GM18951 (cell line): Measurements from ENCODE around the gene C11orf98.
"Not testable (repeated sequence)": the region's sequence is repeated elsewhere in the genome, so short reads cannot be mapped to it uniquely, and the experiment has no call there.

Source experiments
- POLR2A ChIP-seq: IDR thresholded peaks from 4 replicates; pipeline ENCODE4 v1.6.1; 2011; ENCODE audit warnings: mild to moderate bottlenecking; ENCODE audit not compliant: insufficient read length, insufficient read depth; ENCODE audit errors: extremely low read depth
- in situ Hi-C: fragments of 300-500 bp; cut with MboI; formaldehyde crosslinking; loops from one replicate; pipeline ENCODE4 v1.12.0; 2022; ENCODE audit warnings: low sequenced_read_pairs, mixed read lengths, inconsistent platforms; ENCODE audit not compliant: unreplicated experiment

C11orf98 gene

DNA sequence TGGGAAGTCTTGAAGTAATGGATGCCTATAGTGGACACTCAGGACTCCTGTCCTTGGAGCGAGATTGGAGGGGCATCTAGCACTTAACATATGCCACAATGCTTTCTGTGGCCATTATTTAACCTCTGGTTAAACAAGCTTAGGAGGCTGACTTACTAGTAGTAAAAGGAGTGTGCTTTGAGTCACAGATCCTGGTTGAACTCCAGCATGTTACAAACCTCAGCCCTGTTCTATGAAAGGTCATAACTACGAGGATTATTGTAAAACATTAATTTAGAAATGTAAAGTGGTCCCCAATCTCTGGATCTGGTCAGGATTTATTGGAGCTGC lies 8.2 kb upstream of the C11orf98 start:
- in situ Hi-C loops: no loop called here

DNA sequence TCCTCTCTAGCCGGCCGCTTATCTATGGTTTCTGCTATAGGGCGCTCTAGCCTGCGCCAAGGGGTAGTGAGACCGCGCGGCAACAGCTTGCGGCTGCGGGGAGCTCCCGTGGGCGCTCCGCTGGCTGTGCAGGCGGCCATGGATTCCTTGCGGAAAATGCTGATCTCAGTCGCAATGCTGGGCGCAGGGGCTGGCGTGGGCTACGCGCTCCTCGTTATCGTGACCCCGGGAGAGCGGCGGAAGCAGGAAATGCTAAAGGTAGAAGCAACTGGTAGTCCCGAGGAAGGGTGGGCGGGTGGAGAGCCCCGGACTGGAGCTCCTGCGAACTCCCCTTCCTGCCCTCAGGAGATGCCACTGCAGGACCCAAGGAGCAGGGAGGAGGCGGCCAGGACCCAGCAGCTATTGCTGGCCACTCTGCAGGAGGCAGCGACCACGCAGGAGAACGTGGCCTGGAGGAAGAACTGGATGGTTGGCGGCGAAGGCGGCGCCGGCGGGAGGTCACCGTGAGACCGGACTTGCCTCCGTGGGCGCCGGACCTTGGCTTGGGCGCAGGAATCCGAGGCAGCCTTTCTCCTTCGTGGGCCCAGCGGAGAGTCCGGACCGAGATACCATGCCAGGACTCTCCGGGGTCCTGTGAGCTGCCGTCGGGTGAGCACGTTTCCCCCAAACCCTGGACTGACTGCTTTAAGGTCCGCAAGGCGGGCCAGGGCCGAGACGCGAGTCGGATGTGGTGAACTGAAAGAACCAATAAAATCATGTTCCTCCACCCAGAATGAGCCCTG lies 6.8 kb upstream of the C11orf98 start, which contains the start of the genes LBHD1 and UQCC3:
TSS of gene LBHD1 (minus strand) at position 660 of the 782 bp plus-strand sequence. CDS start 2,236 bp downstream, outside the sequence.
TSS of gene UQCC3 (plus strand) at position 66 of the 782 bp plus-strand sequence. CDS start at position 139, 73 bp downstream.
- TF ChIP-seq POLR2A: peak; percentile 68

More for the DNA sequence above, 8.2 kb upstream of the C11orf98 start:
- TF ChIP-seq POLR2A: no peak

GRCh38 chr11:62671236-62671607 lies 6.2 kb upstream of the C11orf98 start:
- in situ Hi-C loops: no loop called here
- TF ChIP-seq POLR2A: no peak

More for the DNA sequence above, 6.8 kb upstream of the C11orf98 start, which contains the start of the genes LBHD1 and UQCC3:
- in situ Hi-C loops: no loop called here

DNA sequence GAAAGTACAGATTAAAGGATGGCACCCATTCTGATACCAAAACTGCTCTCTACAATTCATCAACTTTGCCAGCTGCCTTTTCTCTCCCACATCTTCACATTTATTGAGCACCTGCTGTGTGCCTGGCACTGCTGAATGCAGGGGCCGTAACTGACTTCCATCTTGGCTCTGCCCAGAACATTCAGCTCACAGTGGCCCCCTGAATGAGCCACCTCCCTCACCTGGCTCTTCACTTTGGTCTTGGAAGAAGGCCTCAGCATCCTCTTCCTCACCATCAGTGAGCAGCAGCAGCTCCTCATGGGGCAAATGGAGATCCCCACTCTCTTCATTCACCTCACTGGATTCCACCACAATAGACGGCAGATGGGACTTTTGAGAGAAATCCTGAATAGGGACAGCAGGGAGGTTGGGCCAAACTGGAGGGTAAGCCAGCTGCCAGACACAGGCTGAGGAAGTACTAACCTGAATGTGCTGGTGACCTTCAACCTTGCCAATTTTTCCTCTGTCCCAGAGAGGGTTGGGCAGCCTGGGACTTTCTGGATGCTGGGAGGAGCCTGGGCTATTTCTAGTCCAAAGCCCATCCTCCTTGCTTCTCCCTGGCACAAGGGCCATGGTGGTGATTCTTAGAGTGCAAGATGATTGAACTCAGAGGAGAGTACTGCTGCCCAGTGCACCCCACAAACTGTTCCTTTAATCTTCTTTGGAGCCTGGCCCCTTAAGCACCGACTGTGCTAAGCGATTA lies 4.6 kb upstream of the C11orf98 start:
- no peak for TF ChIP-seq POLR2A
- in situ Hi-C loops: no loop called here

DNA sequence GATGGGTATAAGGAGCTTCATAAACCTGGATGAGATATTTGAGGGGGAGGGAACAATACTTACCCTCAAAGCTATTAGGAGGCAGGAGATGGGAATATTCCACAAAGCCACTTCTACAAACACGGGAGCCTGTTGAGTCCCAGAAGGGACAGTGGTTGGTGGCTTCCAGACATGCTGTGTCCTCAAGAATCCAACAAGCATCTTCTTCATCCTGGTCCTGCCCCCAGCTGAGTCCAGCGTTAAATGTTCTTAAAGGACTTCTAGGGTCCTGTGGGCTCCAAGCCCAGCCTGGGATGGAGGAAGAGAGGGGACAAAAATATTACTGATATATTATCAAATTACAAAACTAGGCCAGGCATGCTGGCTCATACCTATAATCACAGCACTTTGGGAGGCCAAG lies 2.5 kb upstream of the C11orf98 start:
- in situ Hi-C loops: no loop called here
- no peak for TF ChIP-seq POLR2A

DNA sequence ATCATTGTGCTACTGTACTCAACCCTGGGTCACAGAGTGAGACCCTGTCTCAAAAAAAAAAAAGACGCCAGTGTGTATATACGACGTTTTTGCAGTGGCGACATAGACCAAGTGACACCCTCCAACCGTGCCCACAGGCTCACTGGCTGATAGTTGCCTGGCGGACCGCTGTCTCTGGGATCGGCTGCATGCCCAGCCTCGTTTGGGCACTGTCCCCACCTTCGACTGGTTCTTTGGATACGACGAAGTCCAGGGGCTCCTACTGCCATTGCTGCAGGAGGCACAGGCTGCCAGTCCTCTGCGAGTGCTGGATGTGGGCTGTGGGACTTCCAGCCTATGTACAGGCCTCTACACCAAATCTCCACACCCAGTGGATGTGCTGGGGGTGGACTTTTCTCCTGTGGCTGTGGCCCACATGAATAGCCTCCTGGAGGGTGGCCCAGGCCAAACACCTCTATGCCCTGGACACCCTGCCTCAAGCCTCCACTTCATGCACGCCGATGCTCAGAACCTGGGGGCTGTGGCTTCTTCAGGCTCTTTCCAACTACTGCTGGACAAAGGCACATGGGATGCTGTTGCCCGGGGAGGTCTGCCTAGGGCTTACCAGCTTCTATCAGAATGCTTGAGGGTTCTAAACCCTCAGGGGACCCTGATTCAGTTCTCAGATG lies 1.4 kb upstream of the C11orf98 start:
- peak; percentile 28 for TF ChIP-seq POLR2A
- in situ Hi-C loops: no loop called here

DNA sequence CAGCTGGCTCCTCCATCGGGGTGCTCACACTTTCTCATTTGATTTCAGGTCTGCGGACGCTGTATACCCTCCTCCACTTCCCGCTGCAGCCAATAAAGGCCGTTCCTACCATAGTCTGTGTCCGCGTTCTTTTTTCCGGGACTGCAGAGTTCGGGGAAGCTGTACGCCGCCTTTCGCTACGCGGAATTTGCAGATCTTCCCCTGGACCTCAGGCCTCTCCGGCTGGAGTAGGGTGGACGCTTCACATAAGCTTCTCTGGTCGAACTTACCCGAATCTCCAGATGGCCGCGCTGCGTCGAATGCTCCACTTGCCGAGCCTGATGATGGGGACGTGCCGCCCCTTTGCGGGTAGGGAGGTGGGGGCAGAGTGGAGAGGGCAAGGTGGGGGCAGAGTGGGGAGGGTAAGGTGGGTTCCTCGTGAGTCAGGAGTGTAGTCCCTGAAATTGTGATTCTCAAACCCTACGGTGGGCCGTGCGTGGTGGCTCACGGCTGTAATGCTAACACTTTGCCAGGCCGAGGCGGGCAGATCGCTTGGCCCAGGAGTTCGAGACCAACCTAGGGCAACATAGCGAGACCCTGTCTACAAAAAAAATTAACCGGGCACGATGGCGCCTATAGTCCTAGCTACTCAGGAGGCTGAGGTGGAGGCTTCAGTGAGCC lies 719 bp upstream of the C11orf98 start:
- no peak for TF ChIP-seq POLR2A
- in situ Hi-C loops: no loop called here

- no peak for TF ChIP-seq POLR2A
- in situ Hi-C loops: no loop called here
These were observed 470 bp downstream of the C11orf98 start for GRCh38 chr11:62664405-62665074.

DNA sequence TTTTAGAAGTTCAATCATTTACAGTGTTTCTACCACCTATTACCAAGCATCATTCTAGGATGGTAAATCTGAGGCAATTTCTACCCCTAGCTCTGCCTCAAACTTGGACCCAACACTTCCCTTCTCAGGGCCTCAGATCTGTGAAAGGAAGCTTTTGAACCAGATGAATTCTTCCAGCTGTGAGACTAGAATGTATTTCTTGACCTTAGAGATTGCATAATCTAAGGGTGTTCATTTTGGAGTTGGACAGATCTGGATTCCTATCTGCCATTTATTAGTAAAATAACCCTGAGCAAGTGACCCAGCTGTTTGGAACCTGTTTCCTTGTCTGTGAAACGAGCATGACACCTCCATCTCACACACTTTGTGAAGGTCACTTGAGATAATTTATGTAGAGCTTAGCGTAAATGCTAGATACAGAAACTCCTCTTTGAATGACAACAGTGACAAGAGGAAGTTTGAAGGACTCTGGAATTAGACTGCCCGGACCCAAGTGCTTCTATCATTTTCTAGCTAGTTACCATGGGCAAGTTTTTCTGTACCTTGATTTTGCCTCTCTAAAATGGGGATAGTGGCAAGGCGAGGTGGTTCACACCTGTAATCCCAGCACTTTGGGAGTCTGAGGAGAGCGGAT lies 8.1 kb downstream of the C11orf98 start:
- in situ Hi-C loops: no loop called here
- TF ChIP-seq POLR2A: no peak

DNA sequence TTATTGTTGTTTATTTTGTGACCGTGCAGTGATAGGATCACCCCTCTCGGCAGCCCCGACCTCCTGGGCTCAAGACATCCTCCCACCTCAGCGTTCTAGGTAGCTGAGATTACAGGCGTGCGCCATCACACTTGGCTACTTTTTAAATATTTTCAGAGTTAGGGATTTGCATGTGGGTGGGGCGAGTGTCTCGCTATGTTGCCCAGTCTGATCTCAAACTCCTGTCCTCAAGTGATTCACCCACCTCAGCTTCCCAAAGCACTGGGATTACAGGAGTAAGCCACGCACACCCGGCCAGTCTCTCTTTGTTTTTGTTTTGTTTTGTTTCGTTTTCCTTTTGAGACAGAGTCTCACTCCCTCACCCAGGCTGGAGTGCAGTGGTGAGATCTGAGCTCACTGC lies 10.7 kb downstream of the C11orf98 start:
- no peak for TF ChIP-seq POLR2A
- in situ Hi-C loops: no loop called here

GRCh38 chr11:62652161-62653006 lies 12.6 kb downstream of the C11orf98 start:
- no peak for TF ChIP-seq POLR2A
- in situ Hi-C loops: no loop called here

DNA sequence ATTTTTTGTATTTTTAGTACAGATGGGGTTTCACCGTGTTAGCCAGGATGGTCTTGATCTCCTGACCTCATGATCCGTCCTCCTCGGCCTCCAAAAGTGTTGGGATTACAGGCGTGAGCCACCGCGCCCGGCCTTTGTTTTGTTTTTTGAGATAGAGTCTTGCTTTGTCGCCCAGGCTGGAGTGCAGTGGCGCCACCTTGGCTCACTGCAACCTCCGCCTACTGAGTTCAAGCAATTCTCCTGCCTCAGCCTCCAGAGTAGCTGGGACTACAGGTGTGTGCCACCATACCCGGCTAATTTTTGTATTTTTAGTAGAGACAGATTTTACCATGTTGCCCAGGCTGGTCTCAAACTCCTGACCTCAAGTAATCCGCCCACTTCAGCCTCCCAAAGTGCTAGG lies 14.7 kb downstream of the C11orf98 start:
- in situ Hi-C loops: not testable (repeated sequence)
